Measurements from ENCODE around the gene PIPOX.

PIPOX gene

GRCh38 chr17:29070308-29070707, 27.4 kb downstream of the PIPOX start:
- H3K4me3 ChIP-seq (replicated peaks in 1 of 2; ENCODE audit: low read depth in 2 of 2, low read length in 2 of 2), result no peak overlapping the region
- no peak for DNase-seq (ENCODE audit: low read depth in 2 of 2)
- no peak for TF ChIP-seq CTCF (IDR thresholded peaks at IDR 0.05; ENCODE audit: low read depth, low read length)

DNA sequence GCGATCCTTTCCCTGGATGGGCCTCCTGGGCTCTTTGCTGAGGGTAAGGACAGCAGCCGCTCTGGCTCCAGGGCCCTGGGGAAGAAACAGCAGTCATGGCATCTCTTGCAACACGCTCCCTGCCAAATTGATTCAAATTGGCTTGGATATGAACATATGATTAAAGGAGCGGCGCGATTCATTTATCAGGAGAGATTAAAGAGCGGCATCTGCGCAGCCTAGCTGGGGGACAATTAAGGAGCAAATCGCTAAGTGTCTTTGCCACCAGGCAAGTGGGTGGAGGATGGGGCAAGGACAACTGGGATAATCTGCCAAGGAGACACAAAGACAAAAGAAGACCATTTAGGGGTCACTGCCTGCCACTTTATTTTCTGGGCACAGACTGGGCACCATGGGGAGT, 27.8 kb downstream of the PIPOX start:
- DNase-seq (ENCODE audit: low read depth in 2 of 2), result no peak
- no peak overlapping the region for H3K4me3 ChIP-seq (replicated peaks in 1 of 2; ENCODE audit: low read depth in 2 of 2, low read length in 2 of 2)
- TF ChIP-seq CTCF (IDR thresholded peaks at IDR 0.05; ENCODE audit: low read depth, low read length), result no peak

DNA sequence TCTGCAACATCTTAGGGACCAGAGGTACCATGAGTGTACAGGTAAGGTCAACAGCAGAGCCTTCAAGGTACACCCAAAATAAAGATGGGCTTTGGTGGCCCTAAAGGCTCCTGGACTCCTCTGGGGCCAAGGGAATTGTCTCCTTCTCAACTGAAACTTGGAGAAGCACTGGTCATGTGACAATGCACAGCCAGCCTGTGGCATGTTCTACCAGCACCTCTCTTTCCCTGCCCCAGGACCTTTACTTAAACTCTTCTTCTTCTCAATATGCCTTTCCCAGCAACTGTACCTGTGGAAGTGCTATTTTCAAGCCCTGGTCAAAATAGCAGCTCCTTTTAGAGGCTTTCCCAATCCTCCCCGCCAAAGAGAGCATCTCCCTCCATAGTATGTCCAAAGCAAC, 28.4 kb downstream of the PIPOX start:
- no peak for DNase-seq (ENCODE audit: low read depth in 2 of 2)
- TF ChIP-seq CTCF (IDR thresholded peaks at IDR 0.05; ENCODE audit: low read depth, low read length), result no peak
- no peak overlapping the region for H3K4me3 ChIP-seq (replicated peaks in 1 of 2; ENCODE audit: low read depth in 2 of 2, low read length in 2 of 2)

- no peak overlapping the region for H3K4me3 ChIP-seq (replicated peaks in 1 of 2; ENCODE audit: low read depth in 2 of 2, low read length in 2 of 2)
- TF ChIP-seq CTCF (IDR thresholded peaks at IDR 0.05; ENCODE audit: low read depth, low read length), result no peak
- DNase-seq (ENCODE audit: low read depth in 2 of 2), result no peak
These were observed 30.1 kb downstream of the PIPOX start for GRCh38 chr17:29073045-29073444.

DNA sequence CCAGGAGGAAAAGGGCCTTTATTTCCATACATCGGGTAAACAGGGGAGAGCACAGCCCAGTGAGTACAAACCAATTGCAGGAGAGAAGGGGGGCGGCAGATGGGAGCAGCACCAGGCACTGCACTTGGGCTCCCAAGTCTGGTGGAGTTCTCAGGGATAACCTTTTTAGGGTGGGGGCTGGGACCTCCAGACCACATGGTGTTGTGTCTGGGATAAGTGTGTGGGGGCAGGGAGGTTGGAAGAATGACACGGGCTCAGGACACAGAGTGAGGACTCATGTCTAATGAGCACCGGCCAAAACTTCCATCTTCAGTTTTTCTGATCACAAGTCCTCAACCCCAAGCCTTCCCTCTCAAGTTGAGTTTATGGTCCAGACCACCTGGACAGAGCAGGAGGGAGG, 30.6 kb downstream of the PIPOX start:
- DNase-seq (ENCODE audit: low read depth in 2 of 2), result no peak
- H3K4me3 ChIP-seq (replicated peaks in 1 of 2; ENCODE audit: low read depth in 2 of 2, low read length in 2 of 2), result no peak overlapping the region
- no peak for TF ChIP-seq CTCF (IDR thresholded peaks at IDR 0.05; ENCODE audit: low read depth, low read length)

DNA sequence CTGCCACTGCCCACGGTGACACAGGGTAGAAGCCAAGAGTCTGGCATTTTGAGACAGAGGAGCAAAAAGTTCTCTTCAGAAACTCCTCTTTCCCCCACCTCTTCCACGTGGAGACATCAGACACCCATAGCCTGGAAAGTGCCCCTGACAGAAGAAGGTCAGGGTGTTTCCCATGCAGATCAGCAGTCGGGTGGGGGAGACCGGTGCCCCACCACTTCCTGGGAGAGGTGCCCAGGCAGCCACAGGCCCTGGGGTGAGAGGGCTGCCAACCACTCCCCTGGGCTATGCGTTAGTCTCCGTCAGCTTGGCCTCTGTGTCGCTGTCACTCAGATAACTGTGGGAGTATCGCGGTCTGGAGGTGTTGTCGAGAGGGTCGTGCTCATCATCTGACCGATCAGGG, 31.5 kb downstream of the PIPOX start:
- no peak for DNase-seq (ENCODE audit: low read depth in 2 of 2)
- TF ChIP-seq CTCF (IDR thresholded peaks at IDR 0.05; ENCODE audit: low read depth, low read length), result no peak
- no peak overlapping the region for H3K4me3 ChIP-seq (replicated peaks in 1 of 2; ENCODE audit: low read depth in 2 of 2, low read length in 2 of 2)

DNA sequence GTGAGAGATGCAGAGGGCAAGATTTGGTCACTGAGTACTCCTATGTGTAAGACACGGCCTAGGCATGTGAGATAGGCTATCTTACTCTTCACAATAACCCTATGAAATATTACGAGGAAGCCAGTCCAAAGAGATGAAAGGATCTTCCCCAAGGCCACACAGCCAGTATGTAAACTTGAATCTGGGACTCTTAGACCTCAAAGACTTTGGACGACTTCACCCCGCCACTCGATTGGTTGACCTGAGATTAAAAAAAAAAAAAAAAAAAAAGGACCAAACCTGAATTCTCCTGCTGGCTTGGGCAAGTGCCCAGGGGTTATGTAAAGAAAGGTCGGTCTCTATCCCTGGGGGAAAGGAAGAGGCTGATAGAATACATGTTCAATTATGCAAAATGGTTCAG, 33.1 kb downstream of the PIPOX start:
- no peak for DNase-seq (ENCODE audit: low read depth in 2 of 2)
- no peak overlapping the region for H3K4me3 ChIP-seq (replicated peaks in 1 of 2; ENCODE audit: low read depth in 2 of 2, low read length in 2 of 2)
- TF ChIP-seq CTCF (IDR thresholded peaks at IDR 0.05; ENCODE audit: low read depth, low read length), result no peak

Measured in cardiac fibroblast (primary cell).